ENCODE data around the gene AGR2.
"Not testable (repeated sequence)": the region's sequence is repeated elsewhere in the genome, so short reads cannot be mapped to it uniquely, and the experiment has no call there.

The AGR2 gene

GRCh38 chr7:16773326-16773725 is 31.5 kb downstream of the AGR2 start:
- no peak for DNase-seq

DNA sequence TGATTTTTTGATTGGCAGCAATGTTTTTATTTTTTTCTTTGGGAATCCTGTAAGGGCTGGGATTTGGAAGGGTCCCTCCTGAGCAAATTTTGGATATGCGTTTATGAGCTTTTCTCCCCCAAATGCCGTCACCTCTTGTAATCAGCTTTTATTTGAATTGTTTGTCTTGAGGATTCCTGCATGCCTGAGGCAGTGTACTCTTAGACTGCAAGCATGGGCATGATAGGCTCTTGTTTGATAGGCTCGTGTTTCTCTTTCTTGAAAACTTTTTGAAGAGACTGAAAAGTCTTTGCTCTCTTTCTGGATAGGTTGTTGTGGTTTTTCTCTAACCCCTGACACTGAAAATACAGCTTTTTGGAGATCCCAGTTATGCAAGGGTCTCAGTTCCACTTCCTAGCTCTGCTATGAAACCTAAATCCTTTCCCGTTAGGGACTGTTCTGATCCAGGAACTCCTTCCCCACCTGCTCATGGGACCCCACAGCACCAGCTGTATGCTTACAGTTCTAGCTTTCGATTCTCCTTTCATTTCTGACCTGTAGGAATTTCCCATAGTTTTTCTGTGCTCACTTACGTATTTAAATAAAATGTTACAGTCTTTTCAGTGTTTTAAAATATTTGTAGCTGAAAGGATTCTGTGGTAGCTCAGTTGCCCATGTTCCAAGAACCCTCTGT is 34.0 kb downstream of the AGR2 start:
- no peak for DNase-seq

DNA sequence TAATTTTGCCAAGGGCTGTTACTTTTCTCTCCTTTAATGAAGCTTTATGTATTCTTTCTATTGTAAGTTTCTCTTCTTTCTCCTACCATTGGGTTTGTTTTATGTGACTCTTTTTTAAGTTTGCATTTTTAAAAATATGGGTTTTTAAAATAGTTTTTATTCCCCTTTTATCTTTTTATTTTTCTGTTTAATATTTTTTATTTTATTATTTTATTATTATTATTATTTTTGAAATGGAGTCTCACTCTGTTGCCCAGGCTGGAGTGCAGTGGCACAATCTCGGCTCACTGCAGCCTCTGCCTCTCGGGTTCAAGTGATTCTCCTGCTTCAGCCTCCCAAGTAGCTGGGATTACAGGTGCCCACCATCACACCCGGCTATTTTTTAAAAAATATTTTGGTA is 34.8 kb downstream of the AGR2 start:
- DNase-seq, result not testable (repeated sequence)

GRCh38 chr7:16765436-16765859 is 39.4 kb downstream of the AGR2 start:
- no peak for DNase-seq

GRCh38 chr7:16764942-16765341 is 39.9 kb downstream of the AGR2 start:
- no peak for DNase-seq

- no peak for DNase-seq
Observed at GRCh38 chr7:16762177-16762576, 42.6 kb downstream of the AGR2 start.

GRCh38 chr7:16759840-16760239 is 45.0 kb downstream of the AGR2 start:
- DNase-seq, result no peak

DNA sequence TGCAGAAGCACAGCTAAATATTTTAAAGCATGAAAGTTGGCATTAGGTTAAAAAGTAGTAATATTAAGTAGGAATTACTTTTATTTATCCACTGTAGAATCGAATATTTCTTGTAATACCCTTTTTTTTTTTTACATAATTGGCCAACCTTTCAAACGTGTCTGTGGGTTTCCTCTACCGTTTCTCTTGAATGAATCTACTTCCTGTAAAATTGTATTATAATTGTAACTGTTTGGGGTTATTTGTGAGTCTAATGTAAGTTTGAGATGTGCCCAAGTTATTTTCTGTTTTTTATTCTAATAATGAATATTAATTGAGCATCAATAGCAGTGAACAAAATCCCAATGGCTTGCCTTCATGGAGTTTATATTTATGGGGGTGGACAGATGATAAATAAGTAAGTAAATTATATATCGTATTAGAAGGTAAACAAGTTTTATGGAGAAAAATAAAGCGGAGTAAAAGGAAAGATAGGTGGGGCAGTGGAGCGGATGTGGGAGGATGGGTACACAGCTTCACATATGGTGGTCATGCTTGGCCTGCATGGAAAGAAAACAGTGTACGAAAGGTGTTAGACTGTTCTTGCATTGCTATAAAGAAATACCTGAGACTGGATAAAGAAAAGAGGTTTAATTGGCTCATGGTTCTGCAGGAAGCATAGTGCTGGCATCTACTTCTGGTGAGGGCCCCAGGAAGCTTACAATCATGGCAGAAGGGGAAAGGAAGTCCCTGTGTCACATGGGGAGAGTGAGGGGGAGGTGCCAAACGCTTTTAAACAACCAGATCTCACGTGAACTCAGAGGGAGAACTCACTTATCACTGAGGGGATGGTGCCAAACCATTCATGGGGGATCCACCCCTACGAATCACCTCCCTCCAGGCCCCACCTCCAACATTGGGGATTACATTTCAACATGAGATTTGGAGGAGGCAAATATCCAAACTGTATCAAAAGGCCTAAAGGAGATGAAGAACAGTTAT is 45.9 kb downstream of the AGR2 start:
- DNase-seq, result no peak

DNA sequence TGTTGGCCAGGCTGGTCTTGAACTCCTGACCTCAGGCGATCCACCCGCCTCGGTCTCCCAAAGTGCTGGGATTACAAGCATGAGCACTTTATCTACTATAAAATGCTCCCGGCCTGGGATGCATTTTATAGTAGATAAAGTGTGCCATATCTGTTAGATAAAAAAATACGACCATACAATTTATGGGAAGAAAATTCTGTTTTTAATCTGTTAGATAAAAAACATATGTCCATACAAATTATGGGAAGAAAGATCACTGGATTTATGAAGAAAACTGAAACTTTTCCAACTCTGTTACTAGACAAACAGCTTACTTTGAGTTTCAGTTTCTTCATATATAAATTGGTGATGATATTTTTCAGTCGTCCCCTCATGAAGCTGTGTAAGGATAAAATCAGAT is 46.8 kb downstream of the AGR2 start:
- DNase-seq, result no peak

GRCh38 chr7:16755397-16755796 is 49.4 kb downstream of the AGR2 start:
- no peak for DNase-seq

- DNase-seq, result no peak
Observed at GRCh38 chr7:16754856-16755317, 49.9 kb downstream of the AGR2 start.

DNA sequence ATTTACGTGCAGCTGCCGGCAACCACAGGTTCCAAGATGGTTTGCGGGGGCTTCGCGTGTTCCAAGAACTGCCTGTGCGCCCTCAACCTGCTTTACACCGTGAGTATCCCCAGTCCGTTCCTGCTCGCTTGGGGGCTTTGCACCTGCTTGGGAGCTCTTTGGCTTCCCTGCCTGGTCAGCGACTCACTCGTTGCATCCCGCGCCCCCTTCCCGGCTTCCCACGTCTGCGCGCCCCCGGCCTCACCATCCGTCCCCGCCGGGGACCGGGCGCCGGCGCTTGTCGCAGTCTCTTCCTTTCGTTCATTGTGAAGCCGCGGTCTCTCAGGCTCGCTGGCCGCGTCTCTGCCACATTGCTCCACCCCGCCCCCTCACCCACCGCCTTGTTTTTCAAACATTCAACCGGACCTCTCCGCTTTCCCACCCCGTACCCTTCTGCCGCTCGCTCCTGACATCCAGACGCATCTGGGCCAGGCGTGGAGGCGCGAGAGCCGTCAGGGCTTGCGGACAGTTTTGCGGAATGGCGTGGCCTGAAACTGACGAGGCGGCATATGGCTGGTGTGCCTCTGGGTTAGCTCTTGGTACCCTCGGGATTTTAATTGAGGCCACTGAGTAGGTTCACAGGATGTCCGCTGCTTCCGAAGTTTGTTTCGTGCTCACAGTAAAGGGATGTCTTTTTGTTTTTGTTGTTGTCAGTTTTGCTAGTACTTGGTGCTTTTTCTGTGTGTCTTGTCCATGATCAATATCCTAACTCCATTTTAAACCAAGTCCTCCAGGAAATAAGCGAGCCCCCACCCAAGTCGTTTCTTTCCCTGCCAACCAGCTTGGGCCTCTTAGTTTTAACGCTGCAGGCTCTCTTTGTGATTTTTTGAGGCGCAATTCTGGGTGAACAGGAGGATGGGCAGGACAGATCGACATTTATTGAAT is 50.6 kb downstream of the AGR2 start:
- peak; percentile 35 to 42 for DNase-seq

- DNase-seq, result peak; percentile 76 to 82
Observed at GRCh38 chr7:16753102-16753931, 51.5 kb downstream of the AGR2 start, which contains the start of gene TSPAN13. Gene TSPAN13, plus strand, starts transcription at chr7:16753755. Its CDS starts 213 bp downstream, at chr7:16753968.

DNA sequence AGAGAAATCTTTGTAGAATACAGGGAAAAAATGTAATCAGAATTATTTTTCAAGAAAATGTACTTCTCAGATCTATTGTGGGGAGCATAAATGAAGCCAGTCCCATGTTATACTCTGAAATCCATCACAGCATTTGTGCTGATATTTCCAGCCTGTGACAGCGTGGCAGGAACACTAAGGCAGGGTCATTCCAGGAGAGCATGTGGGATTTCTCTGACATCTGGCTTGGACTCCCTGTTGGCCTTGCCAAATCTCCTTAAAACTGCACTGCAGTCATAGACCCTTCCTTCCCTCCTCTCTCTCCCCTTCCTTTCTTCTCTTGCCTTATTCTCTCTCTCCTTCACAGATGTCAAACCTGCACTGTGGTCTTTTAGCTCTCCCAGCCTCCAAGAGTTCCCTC is 57.7 kb downstream of the AGR2 start:
- no peak for DNase-seq

- DNase-seq, result no peak
Observed at GRCh38 chr7:16745645-16746044, 59.2 kb downstream of the AGR2 start.

DNA sequence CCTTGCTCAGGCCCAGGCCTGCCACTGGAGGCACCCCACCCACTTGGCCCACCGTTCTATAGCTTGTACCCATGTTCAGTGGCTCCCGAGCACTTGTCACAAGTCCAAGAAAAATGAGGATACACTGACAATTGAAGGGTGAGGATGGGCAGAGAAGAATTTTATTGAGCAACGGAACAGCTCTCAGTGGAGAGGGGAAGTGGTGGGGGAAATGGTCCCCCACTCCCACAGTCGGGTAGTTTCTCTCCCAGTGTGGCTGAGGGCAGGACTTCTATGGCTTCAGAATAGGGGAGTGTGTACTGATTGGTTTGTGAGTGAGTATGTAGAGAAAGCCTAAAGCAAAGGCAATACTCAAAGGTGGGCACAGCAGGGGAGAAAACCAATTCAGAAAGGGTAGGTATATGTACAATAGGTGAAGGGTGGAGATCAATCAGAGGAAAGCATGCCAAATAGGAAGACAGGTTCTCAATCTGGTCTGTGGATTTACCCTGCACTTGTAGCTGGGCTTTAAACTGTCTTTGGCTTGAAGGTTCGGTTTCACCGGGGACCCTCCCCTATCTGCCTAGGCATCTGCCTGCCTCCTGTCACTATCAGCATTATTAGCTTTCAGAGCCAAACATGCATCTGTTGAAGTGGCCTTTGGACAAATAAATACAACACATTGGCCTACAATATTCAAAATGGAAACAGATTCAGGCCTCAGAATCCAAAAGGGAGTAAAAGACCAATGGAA is 60.1 kb downstream of the AGR2 start:
- DNase-seq, result no peak

DNA sequence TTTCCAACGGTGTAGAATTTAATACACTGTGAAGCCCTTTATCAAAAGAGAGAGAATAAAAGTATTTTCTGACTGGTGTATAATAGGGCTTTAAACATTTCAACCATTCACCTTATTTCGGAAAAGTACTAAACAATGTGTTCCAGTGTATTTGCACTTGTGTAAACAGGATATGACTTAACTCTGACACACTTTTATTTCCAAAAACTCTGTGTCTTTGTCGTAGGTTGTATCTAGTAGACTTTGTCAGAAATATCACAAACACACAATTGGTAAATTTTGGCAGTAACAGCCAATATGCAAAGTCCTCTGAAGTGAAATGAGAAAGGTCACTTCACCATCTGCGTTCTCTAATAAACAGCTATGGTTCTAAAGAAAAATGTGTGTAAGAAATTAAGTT is 61.6 kb downstream of the AGR2 start:
- DNase-seq, result no peak

DNA sequence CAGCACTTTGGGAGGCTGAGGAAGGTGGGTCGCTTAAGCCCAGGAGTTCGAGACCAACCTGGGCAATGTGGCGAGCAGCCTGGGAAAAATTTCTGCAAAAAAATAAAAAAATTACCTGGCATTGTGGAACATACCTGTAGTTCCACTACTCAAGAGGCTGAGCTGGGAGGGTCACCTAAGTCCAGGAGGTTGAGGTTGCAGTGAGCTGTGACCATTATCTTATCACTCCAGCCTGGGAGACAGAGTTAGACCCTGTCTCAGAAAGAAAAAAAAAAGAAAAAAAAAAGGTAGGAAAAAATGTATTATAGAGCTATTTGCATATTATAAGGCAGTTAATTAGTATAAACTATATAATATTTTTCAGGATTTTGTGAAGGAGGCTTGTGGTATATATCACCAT is 62.3 kb downstream of the AGR2 start:
- DNase-seq, result no peak
